HepG2 (cell line): Measurements from ENCODE around the gene CAMK1. TPM values are rescaled to one million over a fixed set of nuclear protein-coding genes. Genes with fewer than 3 reads are reported as not detected.

Source experiments
- CBX5 ChIP-seq: sonication (generic); formaldehyde crosslinking; IDR thresholded peaks from 2 replicates; pipeline ENCODE4 v1.4.0; 2020; ENCODE audit warnings: missing genetic modification reagents, borderline replicate concordance
- GATAD2A ChIP-seq: IDR thresholded peaks from 2 replicates; pipeline ENCODE4 v1.6.1; 2016
- MAZ ChIP-seq, 2 experiments: sonication (generic) in 1 of 2; formaldehyde crosslinking in 1 of 2; IDR thresholded peaks; 2 replicates each; pipeline versions ENCODE4 v1.5.0 to v1.6.1; 2012 to 2020; ENCODE audit warnings: low read depth in 2 of 2, mild to moderate bottlenecking in 2 of 2, borderline replicate concordance in 1 of 2, improper control_type of control experiment in 1 of 2, low read length in 1 of 2, missing genetic modification reagents in 1 of 2, moderate library complexity in 1 of 2
- MIER2 ChIP-seq: IDR thresholded peaks from 2 replicates; pipeline ENCODE4 v1.6.1; 2016; ENCODE audit warnings: missing biosample characterization, missing genetic modification reagents
- RFX1 ChIP-seq: fragments of 450-650 bp; IDR thresholded peaks from 2 replicates; pipeline ENCODE4 v1.6.1; 2017
- SMC3 ChIP-seq: IDR thresholded peaks from 2 replicates; pipeline ENCODE4 v1.6.1; 2011; ENCODE audit warnings: low read length, improper control_type of control experiment
- ZNF136 ChIP-seq: sonication (generic); formaldehyde crosslinking; IDR thresholded peaks from 2 replicates; pipeline ENCODE4 v1.8.1; 2022; ENCODE audit warnings: low read depth, mild to moderate bottlenecking, moderate library complexity, missing genetic modification reagents
- ZNF496 ChIP-seq: sonication (generic); formaldehyde crosslinking; IDR thresholded peaks from 2 replicates; pipeline ENCODE4 v1.8.1; 2023; ENCODE audit warnings: mild to moderate bottlenecking, moderate library complexity, missing genetic modification reagents; ENCODE audit not compliant: insufficient replicate concordance
- ZNF564 ChIP-seq: sonication (generic); formaldehyde crosslinking; IDR thresholded peaks from 2 replicates; pipeline ENCODE4 v1.8.1; 2023; ENCODE audit warnings: mild to moderate bottlenecking, missing genetic modification reagents
- polyA plus RNA-seq, 8 experiments: library from polyadenylated mRNA; depleted of rRNA in 3 of 8; stranded (reverse) in 7 of 8; unstranded in 1 of 8; fragments of >200 nt; fragmentation: Illumina TruSeq in 4 of 8; extraction: Trizol in 4 of 8; gene quantifications; 2 replicates each; pipeline versions ENCODE4 v1.2.1 to v1.2.3, GENCODE V29; 2011 to 2016; ENCODE audit warnings: low read depth in 4 of 8, missing spikeins in 1 of 8, mixed read lengths in 1 of 8; ENCODE audit not compliant: insufficient read depth in 1 of 8
- total RNA-seq, 5 experiments: library from RNA; depleted of rRNA; stranded (reverse); fragments of >200 nt; fragmentation: Illumina TruSeq; extraction: Trizol; gene quantifications; 2 replicates each; pipeline ENCODE4 v1.2.3, GENCODE V29; 2016; ENCODE audit warnings: low read depth in 1 of 5
- TF ChIP-seq, protein P1 (sequence below): sonication (generic); formaldehyde crosslinking; conservative IDR thresholded peaks from 2 replicates; pipeline ENCODE4 v1.8.0; 2022; ENCODE audit warnings: mild to moderate bottlenecking, moderate library complexity, missing genetic modification reagents
- TF ChIP-seq, protein P2 (sequence below): IDR thresholded peaks from 2 replicates; pipeline ENCODE4 v1.6.1; 2016; ENCODE audit warnings: missing genetic modification reagents, missing compliant biosample characterization
- TF ChIP-seq, protein P3 (sequence below): sonication (generic); formaldehyde crosslinking; IDR thresholded peaks from 2 replicates; pipeline ENCODE4 v1.5.0; 2020; ENCODE audit warnings: mild to moderate bottlenecking, missing genetic modification reagents, moderate library complexity
- TF ChIP-seq, protein P4 (sequence below), 2 experiments: fragments of 450-650 bp in 1 of 2; sonication (generic) in 1 of 2; formaldehyde crosslinking in 1 of 2; IDR thresholded peaks; 2 replicates each; pipeline versions ENCODE4 v1.6.1 to v1.8.0; 2016 to 2022; ENCODE audit warnings: antibody characterized with exemption in 1 of 2, mild to moderate bottlenecking in 1 of 2, missing genetic modification reagents in 1 of 2

The CAMK1 gene
- total and polyA plus RNA-seq, 2 of the 13 experiments (the other 11 are each of a cell fraction or from before 2014, with no cell fraction given), result 26.4 to 53.3 TPM

DNA sequence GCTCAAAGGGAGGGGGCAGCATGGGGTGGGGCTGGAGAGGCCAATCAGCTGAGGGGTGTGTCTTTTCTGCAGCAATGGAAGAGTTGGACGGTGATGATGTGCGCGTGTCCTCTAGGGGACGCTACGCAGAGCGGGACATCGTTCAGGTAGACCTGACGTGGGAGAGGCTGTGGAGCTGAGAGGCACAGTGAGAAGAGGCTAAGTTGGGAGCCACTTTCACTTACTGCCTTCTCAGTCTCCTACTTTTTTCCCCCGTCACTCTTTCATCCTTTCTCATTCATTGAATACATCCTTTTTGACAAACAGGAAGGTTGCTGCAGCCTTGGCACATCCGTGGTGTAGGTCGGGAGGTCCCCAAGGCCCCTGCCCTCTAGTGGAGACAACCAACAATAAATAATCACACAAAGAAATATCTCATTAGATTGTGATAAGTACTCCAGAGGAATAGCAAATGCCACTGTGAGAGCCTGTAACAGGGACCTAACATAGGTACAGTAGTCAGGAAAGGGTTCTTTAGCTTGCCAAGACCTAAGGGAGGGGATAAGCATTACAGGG, 42.6 kb downstream of the CAMK1 start (continued):
- TF ChIP-seq, protein P1, sequence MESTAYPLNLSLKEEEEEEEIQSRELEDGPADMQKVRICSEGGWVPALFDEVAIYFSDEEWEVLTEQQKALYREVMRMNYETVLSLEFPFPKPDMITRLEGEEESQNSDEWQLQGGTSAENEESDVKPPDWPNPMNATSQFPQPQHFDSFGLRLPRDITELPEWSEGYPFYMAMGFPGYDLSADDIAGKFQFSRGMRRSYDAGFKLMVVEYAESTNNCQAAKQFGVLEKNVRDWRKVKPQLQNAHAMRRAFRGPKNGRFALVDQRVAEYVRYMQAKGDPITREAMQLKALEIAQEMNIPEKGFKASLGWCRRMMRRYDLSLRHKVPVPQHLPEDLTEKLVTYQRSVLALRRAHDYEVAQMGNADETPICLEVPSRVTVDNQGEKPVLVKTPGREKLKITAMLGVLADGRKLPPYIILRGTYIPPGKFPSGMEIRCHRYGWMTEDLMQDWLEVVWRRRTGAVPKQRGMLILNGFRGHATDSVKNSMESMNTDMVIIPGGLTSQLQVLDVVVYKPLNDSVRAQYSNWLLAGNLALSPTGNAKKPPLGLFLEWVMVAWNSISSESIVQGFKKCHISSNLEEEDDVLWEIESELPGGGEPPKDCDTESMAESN (CRISPR knock-in tag), result 0 out of 2 replicates have a peak, but pooled peaks have one; percentile 21
- TF ChIP-seq, protein P2, sequence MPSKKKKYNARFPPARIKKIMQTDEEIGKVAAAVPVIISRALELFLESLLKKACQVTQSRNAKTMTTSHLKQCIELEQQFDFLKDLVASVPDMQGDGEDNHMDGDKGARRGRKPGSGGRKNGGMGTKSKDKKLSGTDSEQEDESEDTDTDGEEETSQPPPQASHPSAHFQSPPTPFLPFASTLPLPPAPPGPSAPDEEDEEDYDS (CRISPR knock-in tag), result no peak
- TF ChIP-seq RFX1 (no peak), ZNF496 (no peak), CBX5 (CRISPR knock-in tag) (no peak), SMC3 (peak; percentile 43; the same call in 1 of the 2 replicates), MAZ (IDR thresholded peaks at IDR 0.05; ENCODE audit: borderline replicate concordance, low read depth, low read length) (0 out of 2 replicates have a peak, but pooled peaks have one; percentile 34), MAZ (CRISPR knock-in tag; IDR thresholded peaks at IDR 0.05; ENCODE audit: low read depth) (no peak), ZNF136 (CRISPR knock-in tag) (no peak), ZNF564 (CRISPR knock-in tag) (no peak), GATAD2A (no peak), MIER2 (CRISPR knock-in tag) (no peak)
- TF ChIP-seq, protein P3, sequence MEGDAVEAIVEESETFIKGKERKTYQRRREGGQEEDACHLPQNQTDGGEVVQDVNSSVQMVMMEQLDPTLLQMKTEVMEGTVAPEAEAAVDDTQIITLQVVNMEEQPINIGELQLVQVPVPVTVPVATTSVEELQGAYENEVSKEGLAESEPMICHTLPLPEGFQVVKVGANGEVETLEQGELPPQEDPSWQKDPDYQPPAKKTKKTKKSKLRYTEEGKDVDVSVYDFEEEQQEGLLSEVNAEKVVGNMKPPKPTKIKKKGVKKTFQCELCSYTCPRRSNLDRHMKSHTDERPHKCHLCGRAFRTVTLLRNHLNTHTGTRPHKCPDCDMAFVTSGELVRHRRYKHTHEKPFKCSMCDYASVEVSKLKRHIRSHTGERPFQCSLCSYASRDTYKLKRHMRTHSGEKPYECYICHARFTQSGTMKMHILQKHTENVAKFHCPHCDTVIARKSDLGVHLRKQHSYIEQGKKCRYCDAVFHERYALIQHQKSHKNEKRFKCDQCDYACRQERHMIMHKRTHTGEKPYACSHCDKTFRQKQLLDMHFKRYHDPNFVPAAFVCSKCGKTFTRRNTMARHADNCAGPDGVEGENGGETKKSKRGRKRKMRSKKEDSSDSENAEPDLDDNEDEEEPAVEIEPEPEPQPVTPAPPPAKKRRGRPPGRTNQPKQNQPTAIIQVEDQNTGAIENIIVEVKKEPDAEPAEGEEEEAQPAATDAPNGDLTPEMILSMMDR, result peak; percentile 48; the same call in 1 of the 2 replicates
- TF ChIP-seq, protein P4, sequence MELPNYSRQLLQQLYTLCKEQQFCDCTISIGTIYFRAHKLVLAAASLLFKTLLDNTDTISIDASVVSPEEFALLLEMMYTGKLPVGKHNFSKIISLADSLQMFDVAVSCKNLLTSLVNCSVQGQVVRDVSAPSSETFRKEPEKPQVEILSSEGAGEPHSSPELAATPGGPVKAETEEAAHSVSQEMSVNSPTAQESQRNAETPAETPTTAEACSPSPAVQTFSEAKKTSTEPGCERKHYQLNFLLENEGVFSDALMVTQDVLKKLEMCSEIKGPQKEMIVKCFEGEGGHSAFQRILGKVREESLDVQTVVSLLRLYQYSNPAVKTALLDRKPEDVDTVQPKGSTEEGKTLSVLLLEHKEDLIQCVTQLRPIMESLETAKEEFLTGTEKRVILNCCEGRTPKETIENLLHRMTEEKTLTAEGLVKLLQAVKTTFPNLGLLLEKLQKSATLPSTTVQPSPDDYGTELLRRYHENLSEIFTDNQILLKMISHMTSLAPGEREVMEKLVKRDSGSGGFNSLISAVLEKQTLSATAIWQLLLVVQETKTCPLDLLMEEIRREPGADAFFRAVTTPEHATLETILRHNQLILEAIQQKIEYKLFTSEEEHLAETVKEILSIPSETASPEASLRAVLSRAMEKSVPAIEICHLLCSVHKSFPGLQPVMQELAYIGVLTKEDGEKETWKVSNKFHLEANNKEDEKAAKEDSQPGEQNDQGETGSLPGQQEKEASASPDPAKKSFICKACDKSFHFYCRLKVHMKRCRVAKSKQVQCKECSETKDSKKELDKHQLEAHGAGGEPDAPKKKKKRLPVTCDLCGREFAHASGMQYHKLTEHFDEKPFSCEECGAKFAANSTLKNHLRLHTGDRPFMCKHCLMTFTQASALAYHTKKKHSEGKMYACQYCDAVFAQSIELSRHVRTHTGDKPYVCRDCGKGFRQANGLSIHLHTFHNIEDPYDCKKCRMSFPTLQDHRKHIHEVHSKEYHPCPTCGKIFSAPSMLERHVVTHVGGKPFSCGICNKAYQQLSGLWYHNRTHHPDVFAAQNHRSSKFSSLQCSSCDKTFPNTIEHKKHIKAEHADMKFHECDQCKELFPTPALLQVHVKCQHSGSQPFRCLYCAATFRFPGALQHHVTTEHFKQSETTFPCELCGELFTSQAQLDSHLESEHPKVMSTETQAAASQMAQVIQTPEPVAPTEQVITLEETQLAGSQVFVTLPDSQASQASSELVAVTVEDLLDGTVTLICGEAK (IDR thresholded peaks at IDR 0.05), result no peak
- TF ChIP-seq, protein P4 (CRISPR knock-in tag; IDR thresholded peaks at IDR 0.05), result no peak
